ENCODE results near the gene SIX6. TPM values are rescaled to one million over a fixed set of nuclear protein-coding genes. Genes with fewer than 3 reads are reported as not detected.
"Not testable (repeated sequence)": the region's sequence is repeated elsewhere in the genome, so short reads cannot be mapped to it uniquely, and the experiment has no call there.

SIX6 gene
- not detected in 2 replicates for total RNA-seq

- intact Hi-C loops (cut with micrococcal nuclease), result loop anchor here (2.0 kb wide), 1 partner anchor 140 kb away; the partner anchor contains the start of gene SIX1
Measured at GRCh38 chr14:60508707-60509437, at the start of gene SIX6. Gene SIX6, plus strand, starts transcription at chr14:60509146. Its CDS starts 253 bp downstream, at chr14:60509399.

DNA sequence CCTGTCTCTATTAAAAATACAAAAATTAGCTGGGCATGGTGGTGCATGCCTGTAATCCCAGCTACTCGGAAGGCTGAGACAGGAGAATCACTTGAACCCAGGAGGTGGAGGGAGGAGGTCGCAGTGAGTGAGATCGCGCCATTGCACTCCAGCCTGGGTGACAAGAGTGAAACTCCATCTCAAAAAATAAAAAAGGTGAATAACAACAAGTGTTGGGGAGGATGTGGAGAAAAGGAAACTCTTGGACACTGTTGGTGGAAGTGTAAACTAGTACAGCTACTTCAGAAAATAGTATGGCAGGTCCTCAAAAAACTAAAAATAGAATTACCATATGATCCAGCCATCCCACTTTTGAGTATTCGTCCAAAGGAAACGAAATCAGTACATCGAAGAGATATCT, 28.7 kb upstream of the SIX6 start:
- intact Hi-C loops (cut with micrococcal nuclease), result not testable (repeated sequence)

- intact Hi-C loops (cut with micrococcal nuclease), result no loop called here
Measured at GRCh38 chr14:60482743-60483142, 26.2 kb upstream of the SIX6 start.

- intact Hi-C loops (cut with micrococcal nuclease), result no loop called here
Measured at GRCh38 chr14:60485057-60485597, 23.8 kb upstream of the SIX6 start.

DNA sequence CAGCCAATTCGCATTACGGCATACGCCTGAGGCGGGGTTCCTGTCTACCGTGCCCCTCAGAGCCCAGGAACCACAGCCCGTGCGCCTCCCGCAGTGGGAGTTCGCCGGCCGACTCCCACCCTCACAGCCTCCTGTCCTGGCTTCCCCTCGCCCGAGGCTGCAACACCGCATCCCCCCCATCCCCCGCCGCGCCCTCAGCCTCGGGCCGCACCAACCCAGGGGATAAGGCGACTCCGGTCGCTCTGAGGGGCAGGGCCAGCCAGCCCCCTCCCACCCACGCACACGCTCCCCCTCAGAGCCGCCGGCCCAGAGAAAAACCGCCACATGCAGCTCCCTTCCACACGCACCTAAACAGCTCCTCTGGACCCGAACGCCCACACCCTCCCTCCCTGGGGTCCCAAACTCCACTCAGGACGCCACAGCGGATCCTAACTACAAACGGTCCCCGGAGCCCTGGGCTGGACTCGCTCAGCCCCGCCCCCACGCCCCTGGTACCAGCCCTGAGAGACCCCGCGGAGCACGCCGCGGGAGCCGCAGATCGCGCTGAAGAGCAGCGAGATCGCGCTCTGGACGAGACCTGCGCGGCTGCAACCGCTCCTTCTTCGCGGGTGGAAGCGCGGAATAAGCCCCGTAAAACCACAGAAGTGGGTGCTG, 23.2 kb upstream of the SIX6 start, which contains the start of gene C14orf39:
Gene C14orf39 (minus strand): TSS at position 466 of the 654 bp plus-strand sequence. CDS start 985 bp downstream, outside the sequence.
- intact Hi-C loops (cut with micrococcal nuclease), result no loop called here

DNA sequence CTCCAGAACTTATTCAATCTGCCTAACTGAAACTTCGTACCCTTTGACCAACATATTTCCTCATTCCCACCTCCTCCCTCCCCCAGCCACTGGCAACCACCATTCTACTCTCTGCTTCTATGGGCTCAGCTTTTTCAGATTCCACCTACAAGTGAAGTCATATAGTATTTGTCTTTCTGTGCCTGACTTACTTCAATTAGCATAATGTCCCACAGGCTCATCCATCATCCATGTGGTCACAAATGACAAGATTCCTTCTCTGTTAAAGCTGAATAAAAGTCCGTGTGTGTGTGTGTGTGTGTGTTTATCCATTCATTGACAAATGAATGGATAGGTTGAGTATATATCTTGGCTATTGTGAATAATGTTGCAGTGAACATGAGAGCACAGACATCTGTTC, 21.7 kb upstream of the SIX6 start:
- intact Hi-C loops (cut with micrococcal nuclease), result no loop called here

- intact Hi-C loops (cut with micrococcal nuclease), result no loop called here
Measured at GRCh38 chr14:60488175-60488574, 20.8 kb upstream of the SIX6 start.

DNA sequence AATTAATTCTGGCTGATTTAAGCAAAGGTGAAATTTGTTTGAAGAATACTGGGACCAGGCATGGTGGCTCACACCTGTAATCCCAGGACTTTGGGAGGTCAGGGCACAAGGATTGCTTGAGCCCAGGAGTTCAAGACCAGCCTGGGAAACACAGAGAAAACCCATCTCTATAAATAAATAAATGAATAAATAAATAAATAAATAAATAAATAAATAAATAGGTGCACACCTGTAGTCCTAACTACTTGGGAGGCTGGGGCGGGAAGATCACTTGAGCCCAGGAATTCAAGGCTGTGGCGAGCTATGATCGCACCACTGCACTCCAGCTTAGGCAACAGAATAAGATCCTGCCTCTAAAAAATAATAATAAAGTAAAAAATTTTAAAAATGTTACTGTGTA, 18.7 kb upstream of the SIX6 start:
- intact Hi-C loops (cut with micrococcal nuclease), result no loop called here

- intact Hi-C loops (cut with micrococcal nuclease), result no loop called here
Measured at GRCh38 chr14:60495946-60496345, 13.0 kb upstream of the SIX6 start.

GRCh38 chr14:60502541-60502940, 6.4 kb upstream of the SIX6 start:
- intact Hi-C loops (cut with micrococcal nuclease), result no loop called here

- intact Hi-C loops (cut with micrococcal nuclease), result no loop called here
Measured at GRCh38 chr14:60505448-60505847, 3.5 kb upstream of the SIX6 start.

DNA sequence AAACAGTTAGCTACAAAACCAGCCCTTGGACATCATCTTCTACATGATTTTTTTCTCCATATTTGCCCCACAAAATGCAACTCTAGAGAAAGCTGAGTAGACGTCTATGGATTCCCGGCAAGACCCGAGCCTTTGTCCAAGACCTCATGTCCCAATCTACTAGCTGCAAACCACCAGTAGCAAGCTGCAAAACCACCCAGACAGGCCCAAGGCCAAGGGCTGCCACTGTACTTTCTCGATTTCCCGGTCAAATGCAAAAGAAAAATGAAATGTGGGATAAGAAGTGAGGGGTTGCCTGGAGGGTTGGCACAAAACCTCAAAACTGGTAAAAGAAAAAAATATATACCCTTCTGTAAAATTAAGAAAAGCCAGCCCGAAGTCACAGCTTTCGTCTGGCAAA, 2.9 kb upstream of the SIX6 start:
- intact Hi-C loops (cut with micrococcal nuclease), result no loop called here

DNA sequence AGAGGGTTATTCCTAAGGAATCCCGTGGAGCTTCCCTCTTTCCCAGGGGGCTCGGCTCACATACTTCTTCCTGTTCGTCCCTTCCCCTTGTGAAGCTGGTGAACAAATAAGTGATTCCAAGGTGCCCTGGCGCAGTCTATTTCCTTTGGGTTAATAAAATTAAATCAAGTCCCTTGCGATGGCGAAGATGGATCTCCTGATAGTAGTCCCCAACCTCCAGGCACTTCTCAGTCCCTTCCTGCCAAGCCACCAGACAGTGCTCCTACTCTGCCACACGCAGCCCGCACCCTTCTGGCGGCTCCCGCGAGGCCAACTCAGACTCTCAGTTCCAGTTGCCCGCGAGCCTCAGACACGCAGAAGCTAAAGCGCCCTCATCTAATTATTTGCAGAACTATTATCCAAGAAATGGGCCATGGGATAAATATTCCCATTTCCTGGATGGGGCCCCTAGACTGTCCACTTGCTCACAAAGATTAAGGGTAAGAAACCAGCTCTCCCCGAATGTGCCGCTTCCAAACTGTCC, 2.4 kb upstream of the SIX6 start:
- intact Hi-C loops (cut with micrococcal nuclease), result no loop called here

DNA sequence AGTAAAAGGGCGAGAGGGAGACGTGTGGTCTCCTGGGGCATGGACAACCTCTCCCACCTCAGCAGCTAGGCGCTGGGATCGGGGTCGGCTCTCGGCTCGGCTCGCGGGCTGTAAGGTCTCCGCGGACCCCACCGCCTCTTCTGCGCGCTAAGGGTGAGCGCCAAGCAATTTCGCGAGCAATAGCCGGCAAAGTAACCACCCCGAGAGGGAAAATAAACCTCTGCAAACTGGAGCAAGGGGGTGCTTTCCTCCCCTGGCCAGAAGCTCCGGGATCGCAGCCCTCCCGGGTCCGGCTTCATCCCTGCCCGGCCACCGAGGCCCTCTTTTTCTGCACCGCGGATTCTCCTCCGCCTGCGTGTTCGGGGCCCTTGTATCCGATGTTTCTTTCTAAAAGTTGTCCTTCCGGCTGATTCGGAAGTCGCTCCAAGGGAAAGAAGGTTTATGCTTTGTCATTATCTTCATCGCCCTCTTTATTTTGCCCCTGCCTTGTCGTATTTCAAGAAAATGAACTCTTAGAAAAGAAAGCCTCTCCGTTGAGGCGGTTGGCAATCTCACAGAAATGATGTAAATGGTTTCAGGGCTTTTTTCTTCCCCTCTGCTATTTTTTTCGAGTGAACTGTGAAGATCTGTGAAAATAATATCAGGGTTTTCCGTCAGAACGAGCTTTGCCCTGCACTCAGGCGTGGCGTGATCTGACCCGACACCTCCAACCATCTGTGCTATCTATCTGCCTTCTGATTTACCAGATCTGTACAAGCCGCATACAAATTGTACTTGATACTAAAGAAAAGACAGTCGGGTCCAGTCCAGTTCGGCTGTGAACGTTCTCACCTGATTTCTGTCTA, 1.7 kb upstream of the SIX6 start:
- intact Hi-C loops (cut with micrococcal nuclease), result no loop called here

- intact Hi-C loops (cut with micrococcal nuclease), result loop anchor here (2.0 kb wide), 1 partner anchor 140 kb away; the partner anchor contains the start of gene SIX1
Measured at GRCh38 chr14:60508363-60508706, 611 bp upstream of the SIX6 start.

DNA sequence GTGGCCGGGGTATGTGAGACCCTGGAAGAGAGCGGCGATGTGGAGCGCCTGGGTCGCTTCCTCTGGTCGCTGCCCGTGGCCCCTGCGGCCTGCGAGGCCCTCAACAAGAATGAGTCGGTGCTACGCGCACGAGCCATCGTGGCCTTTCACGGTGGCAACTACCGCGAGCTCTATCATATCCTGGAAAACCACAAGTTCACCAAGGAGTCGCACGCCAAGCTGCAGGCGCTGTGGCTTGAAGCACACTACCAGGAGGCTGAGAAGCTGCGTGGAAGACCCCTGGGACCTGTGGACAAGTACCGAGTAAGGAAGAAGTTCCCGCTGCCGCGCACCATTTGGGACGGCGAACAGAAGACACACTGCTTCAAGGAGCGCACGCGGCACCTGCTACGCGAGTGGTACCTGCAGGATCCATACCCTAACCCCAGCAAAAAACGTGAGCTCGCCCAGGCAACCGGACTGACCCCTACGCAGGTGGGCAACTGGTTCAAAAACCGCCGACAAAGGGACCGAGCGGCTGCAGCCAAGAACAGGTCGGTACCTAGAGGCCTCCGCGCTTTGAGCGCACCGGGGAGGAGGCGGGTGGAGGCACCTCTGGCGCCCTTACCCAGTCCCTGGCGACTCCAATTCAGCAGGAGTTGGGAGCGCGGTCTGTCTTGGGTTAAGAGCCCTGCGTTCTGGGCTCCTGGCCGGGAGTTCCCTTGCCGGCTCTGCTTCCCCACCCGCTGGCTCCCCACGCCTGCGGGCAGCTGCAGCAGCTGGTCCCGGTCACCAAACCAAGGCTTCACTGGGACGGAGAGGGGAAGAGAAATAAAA, 700 bp downstream of the SIX6 start:
- intact Hi-C loops (cut with micrococcal nuclease), result loop anchor here (2.0 kb wide), 1 partner anchor 139 kb away; the partner anchor contains the start of gene SIX1

DNA sequence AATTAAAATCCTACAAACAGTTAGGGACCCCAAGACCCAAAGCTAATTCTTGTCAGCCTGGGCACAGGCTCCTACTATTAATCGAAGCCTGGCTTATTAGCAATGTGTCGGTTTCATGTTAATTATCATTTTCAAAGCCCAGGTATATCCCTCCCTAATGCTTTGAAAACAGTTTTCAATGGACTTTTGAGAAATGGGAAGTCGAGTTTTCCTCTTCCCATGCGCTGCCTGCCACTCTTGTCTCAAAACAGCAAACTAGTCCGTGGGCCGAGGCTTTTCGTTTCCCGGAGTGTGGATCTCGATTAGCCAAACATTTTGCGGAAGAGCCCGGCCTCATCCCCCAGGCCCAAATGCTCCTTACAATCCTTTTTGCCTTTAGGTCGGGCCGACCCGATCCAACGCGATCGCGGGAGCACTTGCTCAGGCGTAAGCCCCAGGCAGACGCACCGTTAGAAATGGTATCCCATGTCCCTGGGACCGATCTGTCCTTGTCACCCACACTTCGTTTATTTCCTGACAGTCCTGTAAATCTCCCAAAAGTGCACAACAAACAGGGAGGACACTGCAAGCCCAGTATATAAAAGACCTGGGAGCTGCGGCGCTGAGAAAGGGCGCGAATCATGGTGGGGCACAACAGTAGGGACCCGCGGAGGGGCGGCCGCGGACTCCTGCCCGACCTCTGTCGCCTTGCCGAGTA, 1.5 kb downstream of the SIX6 start:
- intact Hi-C loops (cut with micrococcal nuclease), result no loop called here

GRCh38 chr14:60510951-60511599, 2.1 kb downstream of the SIX6 start:
- intact Hi-C loops (cut with micrococcal nuclease), result no loop called here

- intact Hi-C loops (cut with micrococcal nuclease), result no loop called here
Measured at GRCh38 chr14:60512126-60512525, 3.2 kb downstream of the SIX6 start.
